22Rv1 (cell line): ENCODE data around the gene ETFBKMT.

Source experiments
- H3K27ac ChIP-seq: fragments of 450-650 bp; 2 replicates; pipeline ENCODE4 v1.5.1; 2017
- ZFX ChIP-seq: fragments of 450-650 bp; IDR thresholded peaks from 2 replicates; pipeline ENCODE4 v1.6.1; 2017; ENCODE audit warnings: antibody characterized with exemption, borderline replicate concordance
- TF ChIP-seq, protein P1 (sequence below): fragments of 450-650 bp; IDR thresholded peaks from 2 replicates; pipeline ENCODE4 v1.5.1; 2017; ENCODE audit warnings: mild to moderate bottlenecking

The ETFBKMT gene

DNA sequence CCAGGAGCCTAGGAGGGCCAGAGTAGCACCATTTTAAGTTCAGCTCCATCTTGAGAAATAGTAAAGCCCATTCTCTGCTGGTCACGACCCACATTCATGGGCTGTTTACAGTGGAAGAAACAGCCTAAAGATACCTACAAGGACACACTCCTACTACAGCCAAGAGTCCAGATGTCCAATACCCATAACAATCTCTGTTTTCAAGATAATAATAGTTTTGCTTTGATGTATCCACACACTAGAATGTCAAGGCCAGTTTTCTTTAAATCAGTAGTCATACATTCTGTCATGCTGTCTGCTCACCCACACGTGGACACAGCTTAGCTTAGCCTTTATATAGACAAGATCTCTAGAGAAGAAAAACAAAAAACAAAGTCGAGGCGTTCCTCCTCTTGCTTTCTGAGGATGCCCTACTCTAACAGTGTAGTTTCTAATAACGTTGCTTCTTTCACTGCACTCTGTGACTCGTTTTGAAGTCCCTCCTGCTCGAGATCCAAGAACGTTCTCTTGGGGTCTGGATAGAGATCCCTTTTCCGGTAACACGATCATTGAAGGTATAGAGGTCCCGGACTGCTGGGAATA lies 17.9 kb upstream of the ETFBKMT start:
- TF ChIP-seq ZFX: no peak
- TF ChIP-seq, protein P1, sequence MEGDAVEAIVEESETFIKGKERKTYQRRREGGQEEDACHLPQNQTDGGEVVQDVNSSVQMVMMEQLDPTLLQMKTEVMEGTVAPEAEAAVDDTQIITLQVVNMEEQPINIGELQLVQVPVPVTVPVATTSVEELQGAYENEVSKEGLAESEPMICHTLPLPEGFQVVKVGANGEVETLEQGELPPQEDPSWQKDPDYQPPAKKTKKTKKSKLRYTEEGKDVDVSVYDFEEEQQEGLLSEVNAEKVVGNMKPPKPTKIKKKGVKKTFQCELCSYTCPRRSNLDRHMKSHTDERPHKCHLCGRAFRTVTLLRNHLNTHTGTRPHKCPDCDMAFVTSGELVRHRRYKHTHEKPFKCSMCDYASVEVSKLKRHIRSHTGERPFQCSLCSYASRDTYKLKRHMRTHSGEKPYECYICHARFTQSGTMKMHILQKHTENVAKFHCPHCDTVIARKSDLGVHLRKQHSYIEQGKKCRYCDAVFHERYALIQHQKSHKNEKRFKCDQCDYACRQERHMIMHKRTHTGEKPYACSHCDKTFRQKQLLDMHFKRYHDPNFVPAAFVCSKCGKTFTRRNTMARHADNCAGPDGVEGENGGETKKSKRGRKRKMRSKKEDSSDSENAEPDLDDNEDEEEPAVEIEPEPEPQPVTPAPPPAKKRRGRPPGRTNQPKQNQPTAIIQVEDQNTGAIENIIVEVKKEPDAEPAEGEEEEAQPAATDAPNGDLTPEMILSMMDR: no peak
- no peak overlapping the region for H3K27ac ChIP-seq

DNA sequence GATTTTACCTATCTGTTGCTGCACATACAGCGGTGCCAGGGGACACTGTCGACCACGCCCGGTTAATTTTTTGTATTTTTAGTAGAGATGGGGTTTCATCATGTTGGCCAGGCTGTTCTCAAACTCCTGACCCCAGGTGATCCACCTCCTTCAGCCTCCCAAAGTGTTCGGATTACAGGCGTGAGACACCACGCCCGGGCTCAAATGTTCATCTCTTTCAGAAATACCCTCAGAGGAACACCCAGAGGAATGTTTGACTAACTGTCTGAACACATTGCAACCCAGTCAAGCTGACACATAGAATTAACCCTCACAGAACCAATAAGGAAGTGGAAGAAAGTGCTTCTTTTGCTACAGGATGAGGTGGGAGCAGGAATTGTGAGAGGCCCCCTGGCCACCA lies 15.0 kb upstream of the ETFBKMT start:
- TF ChIP-seq, protein P1: no peak
- no peak for TF ChIP-seq ZFX
- no peak overlapping the region for H3K27ac ChIP-seq

DNA sequence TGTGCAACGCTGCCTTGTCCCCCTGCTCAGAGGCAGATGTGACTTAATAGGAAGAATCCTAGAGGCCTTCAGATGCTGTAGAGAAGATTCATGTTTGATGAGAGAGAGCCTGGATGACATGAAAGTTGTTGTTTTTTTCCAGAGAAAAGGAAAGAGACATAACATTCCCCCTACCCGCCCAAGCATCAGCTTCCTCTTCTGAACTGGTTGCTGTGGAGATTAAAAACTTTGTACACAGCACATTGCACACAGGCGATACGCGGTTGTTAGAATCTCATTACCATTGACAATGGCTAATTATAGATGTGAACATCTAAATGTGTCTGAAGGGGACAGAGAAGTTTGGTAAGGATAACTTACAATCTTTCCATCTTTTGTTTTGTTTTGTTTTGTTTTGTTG lies 13.6 kb upstream of the ETFBKMT start:
- TF ChIP-seq, protein P1: no peak
- no peak for TF ChIP-seq ZFX

DNA sequence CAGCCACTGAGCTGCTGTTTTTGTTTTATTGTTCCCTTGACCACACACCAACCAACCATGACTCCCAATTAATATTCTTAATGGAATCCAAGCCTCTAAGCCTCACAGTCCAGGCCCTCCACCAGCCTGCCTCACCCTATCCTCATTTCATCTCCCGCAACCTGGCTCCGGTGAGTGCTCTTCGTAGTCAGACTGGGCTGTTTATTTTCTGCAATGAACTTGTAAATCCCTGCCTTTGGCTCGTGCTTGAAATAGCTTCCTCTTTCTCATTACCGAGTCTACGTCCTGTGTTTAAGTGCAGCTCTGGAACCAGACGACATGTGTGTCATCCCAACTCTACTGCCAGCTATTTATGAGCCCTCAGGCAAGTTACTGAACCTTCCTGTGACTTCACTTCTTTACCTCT lies 12.4 kb upstream of the ETFBKMT start:
- 0 out of 2 replicates have a peak overlapping the region, but pooled peaks have one; percentile 1 for H3K27ac ChIP-seq

More for the DNA sequence above, 13.6 kb upstream of the ETFBKMT start:
- H3K27ac ChIP-seq: no peak overlapping the region

DNA sequence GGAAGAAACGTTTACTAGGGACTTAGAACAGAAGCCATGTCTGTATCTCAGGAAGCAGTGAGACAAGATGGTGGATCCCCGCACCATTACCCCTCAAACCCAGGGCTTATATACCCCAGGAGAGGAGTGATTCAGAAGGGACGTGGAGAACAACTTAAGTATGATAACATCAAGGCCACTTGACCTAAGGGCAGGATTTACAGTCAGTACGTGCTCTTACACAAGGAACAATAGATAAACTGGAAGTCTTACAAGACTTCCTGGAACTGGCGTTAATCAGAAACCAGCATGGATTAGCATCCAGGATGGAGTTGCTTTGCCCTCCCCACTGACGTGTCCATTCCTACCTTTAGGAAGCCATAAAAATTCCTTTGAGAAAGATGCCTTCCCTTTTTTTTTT lies 8.6 kb upstream of the ETFBKMT start:
- TF ChIP-seq, protein P1: no peak
- peak overlapping the region; percentile 92 for H3K27ac ChIP-seq

More for the DNA sequence above, 12.4 kb upstream of the ETFBKMT start:
- TF ChIP-seq, protein P1: no peak
- no peak for TF ChIP-seq ZFX

DNA sequence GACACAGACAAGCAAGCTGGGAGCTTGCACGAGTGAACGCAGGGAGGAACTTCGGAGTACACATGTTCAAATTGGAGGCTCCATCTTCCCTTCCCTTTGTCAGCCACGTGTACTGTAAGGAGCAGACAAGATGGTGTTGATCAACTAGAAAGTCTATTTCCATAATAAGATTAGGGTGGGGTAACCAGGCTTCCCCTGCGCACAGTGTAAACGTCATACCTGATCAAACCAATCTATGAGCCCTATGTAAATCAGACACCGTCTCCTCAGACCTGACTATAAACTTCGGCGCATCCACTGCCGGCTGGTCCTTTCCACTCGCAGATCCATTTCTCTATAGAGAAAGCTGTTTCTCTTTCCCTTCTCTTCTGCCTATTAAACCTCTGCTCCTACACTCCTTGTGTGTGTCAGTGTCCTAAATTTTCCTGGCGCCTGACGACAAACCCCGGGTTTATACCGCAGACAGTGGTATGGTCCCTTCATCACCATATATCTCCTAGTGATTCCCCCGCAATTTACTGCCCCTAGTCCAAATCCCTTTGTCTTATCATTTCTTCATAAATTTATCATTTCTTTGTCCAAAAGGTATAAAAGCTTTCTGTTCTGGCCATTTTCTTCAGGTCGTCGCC lies 7.5 kb upstream of the ETFBKMT start:
- no peak for TF ChIP-seq ZFX
- TF ChIP-seq, protein P1: no peak
- peak overlapping the region; percentile 92 for H3K27ac ChIP-seq

DNA sequence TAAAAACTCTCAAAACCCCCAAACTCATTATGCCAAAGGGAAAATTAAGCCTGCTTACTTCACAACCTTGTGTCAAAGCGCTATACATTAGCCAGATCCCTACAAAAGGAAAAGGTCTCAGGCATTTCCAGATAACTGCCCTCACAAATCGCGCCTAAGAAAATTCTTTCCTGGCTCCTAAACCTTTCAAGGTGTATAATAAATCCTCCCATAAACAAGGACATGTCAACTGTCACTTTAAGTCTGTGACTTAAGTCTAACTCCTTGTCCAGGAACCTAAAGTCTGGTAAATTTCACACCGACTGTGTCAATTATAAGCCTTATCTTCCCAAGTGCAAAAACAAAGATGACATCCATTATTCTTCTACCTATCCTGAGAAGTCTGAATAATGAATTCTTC lies 4.3 kb upstream of the ETFBKMT start:
- no peak overlapping the region for H3K27ac ChIP-seq
- no peak for TF ChIP-seq ZFX
- TF ChIP-seq, protein P1: no peak
